ENCODE data around the gene ZFHX3. TPM values are rescaled to one million over a fixed set of nuclear protein-coding genes. Genes with fewer than 3 reads are reported as not detected.

Gene ZFHX3
- total and polyA plus RNA-seq, 9 of the 15 experiments (the other 6 are each of a cell fraction or from before 2014, with no cell fraction given): 0.01 to 0.23 (median 0.06) TPM; not detected in 4

DNA sequence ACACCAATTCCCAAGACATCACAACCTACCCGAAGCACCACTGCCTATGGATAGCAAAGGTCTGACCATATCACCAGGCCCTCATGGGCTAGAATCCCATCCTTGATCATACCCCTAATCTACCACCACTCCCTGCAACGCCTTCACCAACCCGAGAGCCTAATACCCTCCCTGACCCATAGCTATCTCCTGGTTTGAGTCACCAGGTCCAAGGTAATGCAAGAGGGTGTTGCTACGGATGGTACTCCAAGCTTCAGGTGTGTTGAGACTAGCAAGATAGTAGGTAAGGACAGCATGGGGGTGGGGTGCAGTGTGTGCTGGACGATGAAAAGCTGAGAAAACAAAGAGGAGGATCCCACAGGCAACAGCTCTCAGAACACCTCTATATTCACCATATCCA lies 258.0 kb downstream of the ZFHX3 start (continued):
- TF ChIP-seq, protein P1, sequence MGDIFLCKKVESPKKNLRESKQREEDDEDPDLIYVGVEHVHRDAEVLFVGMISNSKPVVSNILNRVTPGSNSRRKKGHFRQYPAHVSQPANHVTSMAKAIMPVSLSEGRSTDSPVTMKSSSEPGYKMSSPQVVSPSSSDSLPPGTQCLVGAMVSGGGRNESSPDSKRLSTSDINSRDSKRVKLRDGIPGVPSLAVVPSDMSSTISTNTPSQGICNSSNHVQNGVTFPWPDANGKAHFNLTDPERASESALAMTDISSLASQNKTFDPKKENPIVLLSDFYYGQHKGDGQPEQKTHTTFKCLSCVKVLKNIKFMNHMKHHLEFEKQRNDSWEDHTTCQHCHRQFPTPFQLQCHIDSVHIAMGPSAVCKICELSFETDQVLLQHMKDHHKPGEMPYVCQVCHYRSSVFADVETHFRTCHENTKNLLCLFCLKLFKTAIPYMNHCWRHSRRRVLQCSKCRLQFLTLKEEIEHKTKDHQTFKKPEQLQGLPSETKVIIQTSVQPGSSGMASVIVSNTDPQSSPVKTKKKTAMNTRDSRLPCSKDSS (IDR thresholded peaks at IDR 0.05; ENCODE audit: low read depth, partially characterized antibody): no peak

DNA sequence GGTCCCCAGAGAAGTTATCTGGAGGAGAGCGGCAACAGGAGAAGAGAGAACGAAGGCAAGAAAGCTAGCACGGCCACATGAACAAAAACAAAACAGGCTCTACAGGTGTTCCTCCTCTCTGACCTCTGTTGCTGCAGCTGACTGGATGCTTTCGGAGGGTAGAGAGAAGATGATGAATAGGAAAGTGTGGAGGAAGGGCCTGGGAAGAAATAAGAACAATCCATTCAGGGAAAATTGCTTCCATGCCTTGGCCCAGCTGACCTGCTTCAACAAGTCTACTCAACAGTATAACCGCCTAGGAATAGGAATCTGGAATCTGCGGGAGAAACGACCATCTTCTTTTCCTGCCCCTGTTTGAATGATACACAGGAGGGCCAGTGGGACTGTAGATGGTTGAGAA lies 258.5 kb downstream of the ZFHX3 start:
- TF ChIP-seq KLF6 (CRISPR knock-in tag; IDR thresholded peaks at IDR 0.05; ENCODE audit: borderline replicate concordance): no peak
- TF ChIP-seq NR2C2 (CRISPR knock-in tag; IDR thresholded peaks at IDR 0.05): no peak
- no peak for TF ChIP-seq NR2C2 (tag; IDR thresholded peaks at IDR 0.05)
- TF ChIP-seq SAFB2 (IDR thresholded peaks at IDR 0.05; ENCODE audit: borderline replicate concordance, low read depth, low read length, severe bottlenecking): no peak
- TF ChIP-seq FOXM1 (IDR thresholded peaks at IDR 0.05; ENCODE audit: low read depth): no peak
- no peak for TF ChIP-seq FOXM1 (CRISPR knock-in tag; IDR thresholded peaks at IDR 0.05; ENCODE audit: low read depth)
- TF ChIP-seq FOXA3 (CRISPR knock-in tag; conservative IDR thresholded peaks at IDR 0.05 in 1 of 2, IDR thresholded peaks at IDR 0.05 in 1 of 2): no peak
- TF ChIP-seq ZNF431 (CRISPR knock-in tag; IDR thresholded peaks at IDR 0.05): no peak
- TF ChIP-seq PRPF4 (IDR thresholded peaks at IDR 0.05; ENCODE audit: insufficient read depth, low read depth, low read length, poor library complexity, severe bottlenecking): no peak
- TF ChIP-seq, protein P2, sequence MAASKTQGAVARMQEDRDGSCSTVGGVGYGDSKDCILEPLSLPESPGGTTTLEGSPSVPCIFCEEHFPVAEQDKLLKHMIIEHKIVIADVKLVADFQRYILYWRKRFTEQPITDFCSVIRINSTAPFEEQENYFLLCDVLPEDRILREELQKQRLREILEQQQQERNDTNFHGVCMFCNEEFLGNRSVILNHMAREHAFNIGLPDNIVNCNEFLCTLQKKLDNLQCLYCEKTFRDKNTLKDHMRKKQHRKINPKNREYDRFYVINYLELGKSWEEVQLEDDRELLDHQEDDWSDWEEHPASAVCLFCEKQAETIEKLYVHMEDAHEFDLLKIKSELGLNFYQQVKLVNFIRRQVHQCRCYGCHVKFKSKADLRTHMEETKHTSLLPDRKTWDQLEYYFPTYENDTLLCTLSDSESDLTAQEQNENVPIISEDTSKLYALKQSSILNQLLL (CRISPR knock-in tag; IDR thresholded peaks at IDR 0.05; ENCODE audit: borderline replicate concordance): no peak
- TF ChIP-seq XRCC5 (IDR thresholded peaks at IDR 0.05; ENCODE audit: low read depth, low read length): no peak
- TF ChIP-seq DIDO1 (tag; IDR thresholded peaks at IDR 0.05; ENCODE audit: low read depth): no peak
- in situ Hi-C loops (cut with MboI) (no loop called here), intact Hi-C loops (cut with micrococcal nuclease) (no loop called here)
- Histone ChIP-seq H3K4me1 (replicated peaks in 1 of 2; ENCODE audit: control insufficient read depth in 2 of 2, insufficient read depth in 2 of 2, low read length in 2 of 2) (peaks cover 0 to 4% of the 10 kb centered on the region in 2 experiments; a peak in 2 of 5 replicates), H3K9me1 (ENCODE audit: control insufficient read depth, insufficient read depth, low read length) (no peaks in the 10 kb centered on the region), H3K27ac (ENCODE audit: extremely low read depth, low read depth, low read length) (no peak overlapping the region), H2AFZ (ENCODE audit: low read depth, low read length) (no peak overlapping the region), H3K79me2 (ENCODE audit: control insufficient read depth, insufficient read depth, low read length) (no peaks in the 10 kb centered on the region), H3K36me3 (ENCODE audit: control insufficient read depth, insufficient read depth, low read length) (no peaks in the 10 kb centered on the region), H3K9me3 (replicated peaks; ENCODE audit: control insufficient read depth, insufficient read depth, low read depth, low read length) (no peaks in the 10 kb centered on the region), H3K4me2 (ENCODE audit: insufficient read depth, low read length) (no peak overlapping the region), H4K20me1 (replicated peaks; ENCODE audit: control insufficient read depth, insufficient read depth, low read length) (no peaks in the 10 kb centered on the region), H3K4me3 (no peak overlapping the region), H3K9ac (ENCODE audit: insufficient read depth in 1 of 2, low read depth in 2 of 2, low read length in 2 of 2) (no peak overlapping the region), H3K27me3 (ENCODE audit: control insufficient read depth in 2 of 2, insufficient read depth in 2 of 2, low read length in 2 of 2) (peaks cover 0 to 13% of the 10 kb centered on the region in 2 experiments; a peak in 2 of 5 replicates)
- ChIA-PET POLR2A (interaction anchor here (0.6 kb wide), 1 partner anchor 379 kb away, joined by 3 read pairs; no protein-coding TSS in a partner anchor), CTCF (ENCODE audit: low intra/inter-chr PET ratio) (no interaction called here)
- ATAC-seq (no peak), FAIRE-seq (no peak), DNase-seq (ENCODE audit: extremely low read depth in 1 of 4, low spot score in 3 of 4) (no peak)
- BruUV-seq (replicated peaks): no TSS peak
- 38% methylated on average over 7 of the region's 7 CpGs for WGBS (ENCODE audit: insufficient coverage, low coverage, missing lambda C conversion rate)

Measured in K562 (cell line).